Measurements from ENCODE around the gene PLXNA4.

The PLXNA4 gene

GRCh38 chr7:132154695-132155471 lies 421.4 kb downstream of the PLXNA4 start:
- no peak for DNase-seq

GRCh38 chr7:132154248-132154647 lies 422.0 kb downstream of the PLXNA4 start:
- no peak for DNase-seq

- DNase-seq: no peak
Observed at GRCh38 chr7:132152131-132152889, 424.0 kb downstream of the PLXNA4 start.

- no peak for DNase-seq
Observed at GRCh38 chr7:132150711-132151110, 425.6 kb downstream of the PLXNA4 start.

GRCh38 chr7:132149436-132150304 lies 426.6 kb downstream of the PLXNA4 start:
- DNase-seq: no peak

- no peak for DNase-seq
Observed at GRCh38 chr7:132148876-132149275, 427.4 kb downstream of the PLXNA4 start.

- no peak for DNase-seq
Observed at GRCh38 chr7:132145466-132145865, 430.8 kb downstream of the PLXNA4 start.

- DNase-seq: no peak
Observed at GRCh38 chr7:132145063-132145462, 431.2 kb downstream of the PLXNA4 start.

- no peak for DNase-seq
Observed at GRCh38 chr7:132142006-132142405, 434.3 kb downstream of the PLXNA4 start.

GRCh38 chr7:132141109-132141508 lies 435.2 kb downstream of the PLXNA4 start:
- no peak for DNase-seq

- no peak for DNase-seq
Observed at GRCh38 chr7:132140341-132140740, 435.9 kb downstream of the PLXNA4 start.

GRCh38 chr7:132138817-132139216 lies 437.5 kb downstream of the PLXNA4 start:
- DNase-seq: no peak

- no peak for DNase-seq
Observed at GRCh38 chr7:132137681-132138080, 438.6 kb downstream of the PLXNA4 start.

GRCh38 chr7:132135746-132136385 lies 440.4 kb downstream of the PLXNA4 start:
- DNase-seq: no peak

GRCh38 chr7:132134814-132135445 lies 441.3 kb downstream of the PLXNA4 start:
- DNase-seq: no peak

- no peak for DNase-seq
Observed at GRCh38 chr7:132133501-132133900, 442.8 kb downstream of the PLXNA4 start.

- no peak for DNase-seq
Observed at GRCh38 chr7:132131196-132131595, 445.1 kb downstream of the PLXNA4 start.

- DNase-seq: no peak
Observed at GRCh38 chr7:132130497-132130896, 445.8 kb downstream of the PLXNA4 start.

GRCh38 chr7:132125872-132126595 lies 450.2 kb downstream of the PLXNA4 start:
- no peak for DNase-seq

- no peak for DNase-seq
Observed at GRCh38 chr7:132125096-132125495, 451.2 kb downstream of the PLXNA4 start.

GRCh38 chr7:132124575-132124974 lies 451.7 kb downstream of the PLXNA4 start:
- no peak for DNase-seq

GRCh38 chr7:132123773-132124172 lies 452.5 kb downstream of the PLXNA4 start:
- no peak for DNase-seq
